Activated CD4-positive, alpha-beta T cell treated with anti-CD3 and anti-CD28 coated beads, Interleukin-2, amount 10 ng/mL, durations not matched to agents 24 days and 14 days (primary cell): ENCODE data around the gene DENND4A. TPM values are rescaled to one million over a fixed set of nuclear protein-coding genes. Genes with fewer than 3 reads are reported as not detected.
"Not testable (repeated sequence)": the region's sequence is repeated elsewhere in the genome, so short reads cannot be mapped to it uniquely, and the experiment has no call there.

Source experiments
- DNase-seq: peaks from one replicate; pipeline ENCODE4 v3.0.0; 2022
- H3K27ac Mint-ChIP-seq: one replicate; pipeline ENCODE4 v1.8.0; 2022; ENCODE audit warnings: mild to moderate bottlenecking, mixed read lengths
- H3K27me3 Mint-ChIP-seq: one replicate; pipeline ENCODE4 v1.8.0; 2022; ENCODE audit warnings: mixed read lengths
- H3K36me3 Mint-ChIP-seq: one replicate; pipeline ENCODE4 v1.8.0; 2022; ENCODE audit warnings: low read depth, mild to moderate bottlenecking, mixed read lengths
- H3K4me1 Mint-ChIP-seq: one replicate; pipeline ENCODE4 v1.8.0; 2021; ENCODE audit warnings: mixed read lengths
- H3K4me3 Mint-ChIP-seq: one replicate; pipeline ENCODE4 v1.8.0; 2022; ENCODE audit warnings: mild to moderate bottlenecking, moderate library complexity, mixed read lengths
- H3K9me3 Mint-ChIP-seq: one replicate; pipeline ENCODE4 v1.8.0; 2021; ENCODE audit warnings: mixed read lengths
- intact Hi-C: fragments of 100-400 bp; cut with micrococcal nuclease; formaldehyde crosslinking; loops from one replicate; pipeline ENCODE4 v1.15.1; 2023
- total RNA-seq: library from RNA; stranded (reverse); gene quantifications from 2 replicates; pipeline ENCODE4 v1.2.3, GENCODE V29; 2022

DENND4A gene
- total RNA-seq, 1 donor from 2014 or later: 48.3 TPM

- peak; percentile 77 for DNase-seq
- H3K27ac Mint-ChIP-seq: peak overlapping the region; percentile 99
- no peaks in the 10 kb centered on the region for H3K9me3 Mint-ChIP-seq
- intact Hi-C loops: loop anchor here (2.0 to 10.0 kb wide), 2 partner anchors 30 to 496 kb away; partner anchors contain the start of gene RNU5A-1
- peaks cover 48% of the 10 kb centered on the region for H3K4me1 Mint-ChIP-seq
- H3K36me3 Mint-ChIP-seq: peaks cover 7% of the 10 kb centered on the region
- peak overlapping the region; percentile 91 for H3K4me3 Mint-ChIP-seq
- no peaks in the 10 kb centered on the region for H3K27me3 Mint-ChIP-seq
Observed at GRCh38 chr15:65790694-65791334, 1.3 kb downstream of the DENND4A start.

GRCh38 chr15:65789759-65790425 is 2.2 kb downstream of the DENND4A start:
- no peak for DNase-seq
- H3K4me1 Mint-ChIP-seq: peaks cover 46% of the 10 kb centered on the region
- peak overlapping the region; percentile 14 for H3K27ac Mint-ChIP-seq
- H3K36me3 Mint-ChIP-seq: peaks cover 9% of the 10 kb centered on the region
- no peaks in the 10 kb centered on the region for H3K9me3 Mint-ChIP-seq
- intact Hi-C loops: loop anchor here (2.0 to 10.0 kb wide), 2 partner anchors 29 to 495 kb away; partner anchors contain the start of gene RNU5A-1
- H3K4me3 Mint-ChIP-seq: peak overlapping the region; percentile 91
- H3K27me3 Mint-ChIP-seq: no peaks in the 10 kb centered on the region

- Mint-ChIP-seq H3K4me3 (peak overlapping the region; percentile 91), H3K27me3 (no peaks in the 10 kb centered on the region), H3K27ac (peak overlapping the region; percentile 53), H3K9me3 (no peaks in the 10 kb centered on the region), H3K36me3 (peaks cover 9% of the 10 kb centered on the region), H3K4me1 (peaks cover 40% of the 10 kb centered on the region)
- peak; percentile 59 for DNase-seq
- intact Hi-C loops: no loop called here
Observed at GRCh38 chr15:65789105-65789504, 3.0 kb downstream of the DENND4A start.

GRCh38 chr15:65787260-65787659 is 4.8 kb downstream of the DENND4A start:
- peak overlapping the region; percentile 34 for H3K4me3 Mint-ChIP-seq
- peak overlapping the region; percentile 70 for H3K27ac Mint-ChIP-seq
- DNase-seq: no peak
- H3K36me3 Mint-ChIP-seq: peaks cover 18% of the 10 kb centered on the region
- H3K9me3 Mint-ChIP-seq: no peaks in the 10 kb centered on the region
- H3K27me3 Mint-ChIP-seq: no peaks in the 10 kb centered on the region
- intact Hi-C loops: loop anchor here (2.0 kb wide), 1 partner anchor 14 kb away; no protein-coding TSS in a partner anchor
- H3K4me1 Mint-ChIP-seq: peaks cover 38% of the 10 kb centered on the region

GRCh38 chr15:65785151-65785550 is 6.9 kb downstream of the DENND4A start:
- DNase-seq: peak; percentile 52
- intact Hi-C loops: no loop called here

DNA sequence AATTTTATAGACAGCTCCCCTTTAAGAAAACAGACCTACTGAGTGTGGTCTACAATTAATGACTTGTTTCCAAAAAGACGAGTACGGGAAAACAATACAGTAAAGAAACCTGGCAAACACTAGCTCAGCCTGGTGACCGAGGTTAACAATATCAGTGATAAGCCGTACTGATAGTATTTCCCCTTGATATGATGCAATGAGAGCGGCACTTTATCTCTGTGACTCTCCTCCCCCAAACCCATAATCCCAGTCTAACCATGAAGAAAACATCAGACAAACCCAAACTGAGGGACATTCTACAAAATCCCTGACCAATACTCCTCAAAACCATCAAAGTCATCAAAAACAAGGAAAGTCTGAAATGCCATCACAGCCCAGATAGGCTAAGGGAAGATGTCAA is 8.2 kb downstream of the DENND4A start:
- Mint-ChIP-seq H3K27me3 (no peaks in the 10 kb centered on the region), H3K4me1 (peaks cover 24% of the 10 kb centered on the region), H3K9me3 (no peaks in the 10 kb centered on the region), H3K4me3 (no peak overlapping the region), H3K27ac (no peak overlapping the region), H3K36me3 (peaks cover 20% of the 10 kb centered on the region)
- no peak for DNase-seq
- intact Hi-C loops: no loop called here

More at GRCh38 chr15:65785151-65785550, 6.9 kb downstream of the DENND4A start:
- no peak overlapping the region for H3K4me3 Mint-ChIP-seq
- H3K36me3 Mint-ChIP-seq: peaks cover 18% of the 10 kb centered on the region
- no peaks in the 10 kb centered on the region for H3K9me3 Mint-ChIP-seq
- H3K27ac Mint-ChIP-seq: no peak overlapping the region
- H3K4me1 Mint-ChIP-seq: peaks cover 35% of the 10 kb centered on the region
- H3K27me3 Mint-ChIP-seq: no peaks in the 10 kb centered on the region

DNA sequence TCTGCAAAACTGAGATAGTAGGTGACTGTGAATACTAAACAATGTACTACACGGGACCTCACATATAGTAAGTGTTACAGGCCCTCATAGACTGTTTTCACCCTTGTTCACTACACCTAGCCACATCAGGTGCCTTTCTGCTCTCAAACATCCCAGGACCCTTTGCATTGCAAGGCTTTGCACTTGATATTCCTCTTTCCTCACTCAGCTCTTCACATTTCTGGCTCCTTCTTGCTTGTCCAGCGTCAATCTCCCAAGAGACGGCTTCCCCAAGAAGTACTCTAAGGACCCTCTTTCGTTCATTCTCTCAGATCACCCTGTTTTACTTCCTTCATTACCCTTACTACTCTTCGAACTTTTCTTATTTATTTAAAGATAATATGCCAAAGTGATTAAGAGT is 10.0 kb downstream of the DENND4A start:
- intact Hi-C loops: no loop called here
- Mint-ChIP-seq H3K27ac (no peak overlapping the region), H3K9me3 (no peaks in the 10 kb centered on the region)

GRCh38 chr15:65778701-65779100 is 13.4 kb downstream of the DENND4A start:
- peaks cover 16% of the 10 kb centered on the region for H3K36me3 Mint-ChIP-seq
- peaks cover 17% of the 10 kb centered on the region for H3K4me1 Mint-ChIP-seq
- H3K4me3 Mint-ChIP-seq, intact Hi-C loops, H3K27ac Mint-ChIP-seq, DNase-seq, H3K9me3 Mint-ChIP-seq, H3K27me3 Mint-ChIP-seq: not testable (repeated sequence)

More for the DNA sequence above, 10.0 kb downstream of the DENND4A start:
- Mint-ChIP-seq H3K4me1 (peaks cover 17% of the 10 kb centered on the region), H3K36me3 (peaks cover 17% of the 10 kb centered on the region), H3K27me3 (no peaks in the 10 kb centered on the region), H3K4me3 (no peak overlapping the region)
- DNase-seq: peak; percentile 55

DNA sequence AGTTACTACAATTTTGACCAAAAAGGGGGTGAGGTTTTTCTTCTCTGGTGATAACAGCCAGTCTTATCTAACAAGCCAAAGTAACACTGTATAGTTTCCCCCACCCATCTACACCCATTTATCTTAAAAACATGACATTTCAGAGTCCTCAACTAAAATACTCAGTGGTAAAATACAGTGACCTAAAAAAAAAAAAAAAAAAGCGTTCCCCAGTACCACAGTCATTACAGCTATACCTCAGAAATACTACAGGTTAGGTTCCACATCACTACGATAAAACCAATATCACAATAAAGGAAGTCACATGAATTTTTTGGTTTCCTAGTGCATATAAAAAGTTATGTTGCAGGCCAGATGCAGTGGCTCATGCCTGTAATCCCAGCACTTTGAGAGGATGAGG is 13.8 kb downstream of the DENND4A start:
- intact Hi-C loops: no loop called here
- peaks cover 17% of the 10 kb centered on the region for H3K36me3 Mint-ChIP-seq
- H3K27me3 Mint-ChIP-seq: no peaks in the 10 kb centered on the region
- H3K27ac Mint-ChIP-seq: no peak overlapping the region
- H3K4me1 Mint-ChIP-seq: peaks cover 19% of the 10 kb centered on the region
- no peak overlapping the region for H3K4me3 Mint-ChIP-seq
- DNase-seq: no peak
- no peaks in the 10 kb centered on the region for H3K9me3 Mint-ChIP-seq

DNA sequence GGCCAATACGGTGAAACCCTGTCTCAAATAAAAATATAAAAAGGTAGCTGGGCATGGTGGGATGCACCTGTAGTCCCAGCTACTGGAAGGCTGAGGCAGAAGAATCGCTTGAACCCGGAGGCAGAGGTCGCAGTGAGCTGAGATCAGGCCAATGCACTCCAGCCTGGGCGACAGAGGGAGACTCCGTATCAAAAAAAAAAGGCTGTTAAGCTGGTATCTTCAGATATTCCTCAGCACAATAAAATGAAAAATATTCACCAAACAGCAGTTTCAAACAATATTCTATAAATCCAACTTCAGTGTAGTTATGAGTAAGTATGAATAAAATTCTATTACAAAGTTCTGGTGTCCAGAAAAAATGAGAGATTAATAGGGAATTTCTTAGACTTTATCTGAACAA is 14.2 kb downstream of the DENND4A start:
- intact Hi-C loops: no loop called here
- no peaks in the 10 kb centered on the region for H3K9me3 Mint-ChIP-seq
- peaks cover 20% of the 10 kb centered on the region for H3K4me1 Mint-ChIP-seq
- H3K4me3 Mint-ChIP-seq: no peak overlapping the region
- no peaks in the 10 kb centered on the region for H3K27me3 Mint-ChIP-seq
- DNase-seq: peak; percentile 33
- peaks cover 15% of the 10 kb centered on the region for H3K36me3 Mint-ChIP-seq
- H3K27ac Mint-ChIP-seq: no peak overlapping the region

DNA sequence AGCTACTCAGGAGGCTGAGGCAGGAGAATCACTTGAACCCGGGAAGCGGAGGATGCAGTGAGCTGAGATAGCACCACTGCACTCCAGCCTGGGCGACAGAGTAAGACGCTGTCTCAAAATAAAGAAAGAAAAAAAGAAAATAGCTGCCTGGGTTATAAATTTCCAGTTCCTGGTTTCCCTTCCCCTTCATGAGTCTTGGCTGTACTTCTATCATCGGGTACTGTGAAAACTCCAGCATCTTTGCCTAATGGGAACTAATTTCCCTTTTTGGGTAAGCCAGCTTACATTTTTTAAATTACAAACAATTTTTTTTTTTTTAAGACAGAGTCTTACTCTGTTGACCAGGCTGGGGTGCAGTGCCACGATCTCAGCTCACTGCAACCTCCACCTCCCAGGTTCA is 15.0 kb downstream of the DENND4A start:
- no peaks in the 10 kb centered on the region for H3K27me3 Mint-ChIP-seq
- no peaks in the 10 kb centered on the region for H3K9me3 Mint-ChIP-seq
- peaks cover 19% of the 10 kb centered on the region for H3K4me1 Mint-ChIP-seq
- no peak overlapping the region for H3K4me3 Mint-ChIP-seq
- H3K27ac Mint-ChIP-seq: no peak overlapping the region
- DNase-seq: no peak
- H3K36me3 Mint-ChIP-seq: peaks cover 16% of the 10 kb centered on the region
- intact Hi-C loops: no loop called here

GRCh38 chr15:65773386-65774111 is 18.5 kb downstream of the DENND4A start:
- H3K4me1 Mint-ChIP-seq: peaks cover 25% of the 10 kb centered on the region
- intact Hi-C loops: loop anchor here (2.0 kb wide), 1 partner anchor 13 kb away; no protein-coding TSS in a partner anchor
- H3K27me3 Mint-ChIP-seq: no peaks in the 10 kb centered on the region
- no peak for DNase-seq
- peak overlapping the region; percentile 63 for H3K27ac Mint-ChIP-seq
- H3K36me3 Mint-ChIP-seq: peaks cover 24% of the 10 kb centered on the region
- no peaks in the 10 kb centered on the region for H3K9me3 Mint-ChIP-seq
- no peak overlapping the region for H3K4me3 Mint-ChIP-seq

DNA sequence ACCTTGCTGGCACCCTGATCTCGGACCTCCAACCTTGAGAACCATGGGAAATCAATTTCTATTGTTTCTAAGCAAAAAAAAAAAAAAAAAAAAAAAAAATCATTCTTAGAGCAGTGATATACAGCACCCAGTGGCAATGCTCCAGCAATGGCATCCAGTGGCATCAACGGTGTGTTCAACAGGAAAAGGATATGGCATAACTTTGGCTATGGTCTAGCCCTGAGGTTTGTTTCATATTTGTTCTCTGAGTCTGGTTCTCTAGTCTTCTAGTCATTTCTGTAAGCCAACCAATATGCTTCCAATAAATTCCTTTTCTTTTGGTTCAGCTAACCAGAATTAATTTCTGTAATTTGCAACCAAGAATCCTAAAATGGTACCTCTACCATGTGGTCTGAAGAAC is 19.2 kb downstream of the DENND4A start:
- no peaks in the 10 kb centered on the region for H3K9me3 Mint-ChIP-seq
- H3K4me3 Mint-ChIP-seq: no peak overlapping the region
- H3K4me1 Mint-ChIP-seq: peaks cover 26% of the 10 kb centered on the region
- no peaks in the 10 kb centered on the region for H3K27me3 Mint-ChIP-seq
- DNase-seq: no peak
- intact Hi-C loops: loop anchor here (2.0 kb wide), 1 partner anchor 14 kb away; no protein-coding TSS in a partner anchor
- H3K36me3 Mint-ChIP-seq: peaks cover 26% of the 10 kb centered on the region
- H3K27ac Mint-ChIP-seq: no peak overlapping the region

GRCh38 chr15:65771870-65772269 is 20.2 kb downstream of the DENND4A start:
- intact Hi-C loops: loop anchor here (2.0 kb wide), 1 partner anchor 15 kb away; no protein-coding TSS in a partner anchor
- Mint-ChIP-seq H3K4me1 (peaks cover 35% of the 10 kb centered on the region), H3K9me3 (no peaks in the 10 kb centered on the region), H3K27ac (no peak overlapping the region), H3K36me3 (peaks cover 34% of the 10 kb centered on the region), H3K4me3 (no peak overlapping the region), H3K27me3 (no peaks in the 10 kb centered on the region)
- DNase-seq: no peak
